SU-DHL-6 (cell line): ENCODE measurements around the gene SMIM1.

ENCODE experiments used
- H2AFZ ChIP-seq: fragments of 200-600 bp; sonication (generic); 2 replicates; pipeline ENCODE4 v1.6.1; 2014; ENCODE audit warnings: low read depth, mild to moderate bottlenecking, moderate library complexity, mixed read lengths, antibody characterized with exemption, low read length; ENCODE audit not compliant: severe bottlenecking
- H3F3A ChIP-seq: fragments of 200-600 bp; shearing (Covaris generic); 2 replicates; pipeline ENCODE4 v1.6.0; 2016; ENCODE audit warnings: antibody characterized with exemption, mild to moderate bottlenecking; ENCODE audit not compliant: insufficient read depth
- H3K27ac ChIP-seq: fragments of 200-600 bp; sonication (generic); 2 replicates; pipeline ENCODE4 v1.5.1; 2016; ENCODE audit warnings: low read depth, mild to moderate bottlenecking, low read length, moderate library complexity, mixed read lengths
- H3K27me3 ChIP-seq: fragments of 200-600 bp; sonication (generic), shearing (Covaris generic); 2 replicates; pipeline ENCODE4 v1.6.0; 2014; ENCODE audit warnings: mild to moderate bottlenecking, low read length
- H3K36me3 ChIP-seq: fragments of 200-600 bp; sonication (generic); 2 replicates; pipeline ENCODE4 v1.6.1; 2014; ENCODE audit warnings: mild to moderate bottlenecking, low read length, mixed read lengths
- H3K4me2 ChIP-seq: fragments of 300-600, 200-600 bp; shearing (Covaris generic), sonication (generic); 2 replicates; pipeline ENCODE4 v1.6.0; 2014; ENCODE audit warnings: low read length, low read depth, mild to moderate bottlenecking; ENCODE audit not compliant: poor library complexity, severe bottlenecking
- H3K4me3 ChIP-seq: fragments of 200-600 bp; sonication (generic); 2 replicates; pipeline ENCODE4 v1.5.1; 2014; ENCODE audit warnings: antibody characterized with exemption, low read length, mild to moderate bottlenecking, mixed read lengths; ENCODE audit not compliant: insufficient read depth, poor library complexity, severe bottlenecking
- H3K79me2 ChIP-seq: fragments of 200-600 bp; sonication (generic); 2 replicates; pipeline ENCODE4 v1.6.1; 2014; ENCODE audit warnings: mild to moderate bottlenecking, low read length, moderate library complexity; ENCODE audit not compliant: insufficient read depth
- H3K9ac ChIP-seq: fragments of 200-600 bp; sonication (generic); 2 replicates; pipeline ENCODE4 v1.7.0; 2014; ENCODE audit warnings: mild to moderate bottlenecking, low read length
- H3K9me2 ChIP-seq: fragments of 200-600 bp; sonication (generic); replicated peaks from 2 replicates; pipeline ENCODE4 v1.6.1; 2014; ENCODE audit warnings: low read length; ENCODE audit not compliant: insufficient read depth
- H3K9me3 ChIP-seq: fragments of 200-600 bp; sonication (generic); 2 replicates; pipeline ENCODE4 v1.6.1; 2014; ENCODE audit warnings: low read length, mixed read lengths; ENCODE audit not compliant: insufficient read depth
- H4K20me1 ChIP-seq: fragments of 200-600 bp; sonication (generic); 2 replicates; pipeline ENCODE4 v1.6.1; 2014; ENCODE audit warnings: low read depth, mild to moderate bottlenecking, antibody characterized with exemption, low read length, moderate library complexity, mixed read lengths
- CTCF ChIP-seq: fragments of 200-600 bp; sonication (generic); IDR thresholded peaks from one replicate; pipeline ENCODE4 v1.5.1; 2017; ENCODE audit warnings: antibody characterized with exemption, mild to moderate bottlenecking, low read length, moderate library complexity; ENCODE audit not compliant: insufficient read depth, poor library complexity, severe bottlenecking
- EZH2phosphoT487 ChIP-seq: fragments of 200-600 bp; sonication (generic), shearing (Covaris generic); conservative IDR thresholded peaks from 2 replicates; pipeline ENCODE4 v1.6.1; 2018; ENCODE audit warnings: mild to moderate bottlenecking, antibody characterized with exemption, low read length, moderate library complexity, mixed read lengths

The SMIM1 gene

GRCh38 chr1:3745590-3746381 is 26.8 kb upstream of the SMIM1 start:
- Histone ChIP-seq H3K9ac (no peak overlapping the region), H3K4me2 (peak overlapping the region; percentile 59), H3K27ac (no peak overlapping the region), H3K4me3 (no peak overlapping the region), H3K79me2 (no peaks in the 10 kb centered on the region), H3F3A (no peaks in the 10 kb centered on the region), H4K20me1 (no peaks in the 10 kb centered on the region), H2AFZ (no peak overlapping the region), H3K9me3 (no peaks in the 10 kb centered on the region), H3K9me2 (no peaks in the 10 kb centered on the region), H3K27me3 (no peaks in the 10 kb centered on the region), H3K36me3 (no peaks in the 10 kb centered on the region)
- TF ChIP-seq EZH2phosphoT487 (no peak), CTCF (no peak)

- Histone ChIP-seq H2AFZ (no peak overlapping the region), H3K36me3 (no peaks in the 10 kb centered on the region), H3K79me2 (no peaks in the 10 kb centered on the region), H3K9ac (peak overlapping the region; percentile 57), H3K4me2 (peak overlapping the region; percentile 59), H3K4me3 (peak overlapping the region; percentile 53), H3F3A (no peaks in the 10 kb centered on the region), H3K27ac (no peak overlapping the region), H3K9me2 (no peaks in the 10 kb centered on the region), H3K27me3 (no peaks in the 10 kb centered on the region), H3K9me3 (no peaks in the 10 kb centered on the region), H4K20me1 (no peaks in the 10 kb centered on the region)
- TF ChIP-seq EZH2phosphoT487 (no peak), CTCF (no peak)
Observed at GRCh38 chr1:3746389-3746829, 26.1 kb upstream of the SMIM1 start.

GRCh38 chr1:3746830-3747521 is 25.6 kb upstream of the SMIM1 start:
- Histone ChIP-seq H3K9me2 (no peaks in the 10 kb centered on the region), H3K36me3 (no peaks in the 10 kb centered on the region), H3K79me2 (no peaks in the 10 kb centered on the region), H3K27ac (no peak overlapping the region), H3K4me3 (peak overlapping the region; percentile 53), H3K9ac (peak overlapping the region; percentile 57), H2AFZ (peak overlapping the region; percentile 19), H3K9me3 (no peaks in the 10 kb centered on the region), H3K4me2 (peak overlapping the region; percentile 59), H3K27me3 (no peaks in the 10 kb centered on the region), H3F3A (no peaks in the 10 kb centered on the region), H4K20me1 (no peaks in the 10 kb centered on the region)
- TF ChIP-seq CTCF (no peak), EZH2phosphoT487 (no peak)
